DOHH2 (cell line): ENCODE results near the gene TWF2.

ENCODE experiments used
- H3F3A ChIP-seq: fragments of 200-600 bp; sonication (generic), shearing (Covaris generic); 2 replicates; pipeline ENCODE4 v1.6.0; 2016; ENCODE audit warnings: antibody characterized with exemption, mild to moderate bottlenecking; ENCODE audit not compliant: control insufficient read depth, insufficient read depth
- H3K27ac ChIP-seq: fragments of 200-600 bp; sonication (generic); 2 replicates; pipeline ENCODE4 v1.5.1; 2014; ENCODE audit warnings: low read depth, mild to moderate bottlenecking, low read length, moderate library complexity
- H3K27me3 ChIP-seq: fragments of 200-600 bp; sonication (generic); 2 replicates; pipeline ENCODE4 v1.6.1; 2014; ENCODE audit warnings: mild to moderate bottlenecking, low read length, mixed read lengths; ENCODE audit not compliant: control insufficient read depth
- H3K36me3 ChIP-seq: fragments of 200-600 bp; sonication (generic); 2 replicates; pipeline ENCODE4 v1.6.1; 2014; ENCODE audit warnings: mild to moderate bottlenecking, low read length, moderate library complexity, mixed read lengths; ENCODE audit not compliant: control insufficient read depth
- H3K4me1 ChIP-seq: fragments of 200-600 bp; sonication (generic); 2 replicates; pipeline ENCODE4 v1.6.1; 2014; ENCODE audit warnings: mild to moderate bottlenecking, low read length, mixed read lengths; ENCODE audit not compliant: control insufficient read depth
- H3K4me2 ChIP-seq: fragments of 200-600 bp; sonication (generic); 2 replicates; pipeline ENCODE4 v1.6.0; 2014; ENCODE audit warnings: mild to moderate bottlenecking, low read length, moderate library complexity
- H3K4me3 ChIP-seq: fragments of 200-600 bp; sonication (generic); 2 replicates; pipeline ENCODE4 v1.5.1; 2014; ENCODE audit warnings: mild to moderate bottlenecking, low read length, mixed read lengths
- H3K79me2 ChIP-seq: fragments of 200-600 bp; sonication (generic); 2 replicates; pipeline ENCODE4 v1.6.1; 2014; ENCODE audit warnings: mild to moderate bottlenecking, low read length, mixed read lengths; ENCODE audit not compliant: control insufficient read depth
- H3K9me2 ChIP-seq: fragments of 200-600 bp; sonication (generic); replicated peaks from 2 replicates; pipeline ENCODE4 v1.6.1; 2014; ENCODE audit warnings: mild to moderate bottlenecking, low read length, mixed read lengths; ENCODE audit not compliant: control insufficient read depth
- H3K9me3 ChIP-seq: fragments of 200-600 bp; sonication (generic); 2 replicates; pipeline ENCODE4 v1.6.1; 2014; ENCODE audit warnings: antibody characterized with exemption, low read length, mixed read lengths; ENCODE audit not compliant: control insufficient read depth, insufficient read depth
- H4K20me1 ChIP-seq: fragments of 200-600 bp; sonication (generic); 2 replicates; pipeline ENCODE4 v1.6.0; 2014; ENCODE audit warnings: low read depth, mild to moderate bottlenecking, antibody characterized with exemption, low read length, moderate library complexity; ENCODE audit not compliant: control insufficient read depth, insufficient read depth
- CTCF ChIP-seq: fragments of 200-600 bp; sonication (generic); IDR thresholded peaks from one replicate; pipeline ENCODE4 v1.5.1; 2014; ENCODE audit warnings: antibody characterized with exemption, mild to moderate bottlenecking, low read depth, low read length; ENCODE audit not compliant: poor library complexity, severe bottlenecking
- EZH2phosphoT487 ChIP-seq: fragments of 200-600 bp; sonication (generic); IDR thresholded peaks from 2 replicates; pipeline ENCODE4 v1.6.1; 2017; ENCODE audit warnings: borderline replicate concordance, mild to moderate bottlenecking, antibody characterized with exemption, low read length, moderate library complexity, mixed read lengths

TWF2 gene

GRCh38 chr3:52218937-52219650 is 19.9 kb downstream of the TWF2 start:
- peaks cover 7% of the 10 kb centered on the region; the same call in 1 of the 2 replicates for H4K20me1 ChIP-seq
- H3K4me1 ChIP-seq = peaks cover 23% of the 10 kb centered on the region
- no peaks in the 10 kb centered on the region for H3K9me3 ChIP-seq
- no peak overlapping the region for H3K27ac ChIP-seq
- H3F3A ChIP-seq = 0 out of 2 replicates have a peak, but pooled peaks cover 7% of the 10 kb centered on the region
- peaks cover 55% of the 10 kb centered on the region for H3K79me2 ChIP-seq
- H3K4me3 ChIP-seq = no peak overlapping the region
- H3K36me3 ChIP-seq = peaks cover 87% of the 10 kb centered on the region
- H3K9me2 ChIP-seq = no peaks in the 10 kb centered on the region
- H3K4me2 ChIP-seq = no peak overlapping the region
- TF ChIP-seq CTCF (no peak), EZH2phosphoT487 (no peak)
- H3K27me3 ChIP-seq = no peaks in the 10 kb centered on the region

GRCh38 chr3:52218454-52218853 is 20.5 kb downstream of the TWF2 start:
- TF ChIP-seq EZH2phosphoT487 = no peak
- TF ChIP-seq CTCF = no peak
- Histone ChIP-seq H4K20me1 (peaks cover under 1% of the 10 kb centered on the region; the same call in 1 of the 2 replicates), H3K9me3 (no peaks in the 10 kb centered on the region), H3K4me3 (no peak overlapping the region), H3K9me2 (no peaks in the 10 kb centered on the region), H3K27me3 (no peaks in the 10 kb centered on the region), H3K4me2 (no peak overlapping the region), H3K79me2 (peaks cover 48% of the 10 kb centered on the region), H3K27ac (no peak overlapping the region), H3K4me1 (peaks cover 17% of the 10 kb centered on the region), H3K36me3 (peaks cover 86% of the 10 kb centered on the region), H3F3A (peaks cover 12% of the 10 kb centered on the region)

- Histone ChIP-seq H3K9me2 (no peaks in the 10 kb centered on the region), H3F3A (peaks cover 15% of the 10 kb centered on the region), H3K27me3 (no peaks in the 10 kb centered on the region), H3K36me3 (peaks cover 85% of the 10 kb centered on the region), H3K4me1 (peaks cover 17% of the 10 kb centered on the region), H3K4me2 (no peak overlapping the region), H4K20me1 (no peaks in the 10 kb centered on the region), H3K4me3 (no peak overlapping the region), H3K9me3 (no peaks in the 10 kb centered on the region), H3K79me2 (peaks cover 44% of the 10 kb centered on the region), H3K27ac (no peak overlapping the region)
- TF ChIP-seq EZH2phosphoT487 (no peak), CTCF (no peak)
These were observed 20.9 kb downstream of the TWF2 start for GRCh38 chr3:52218026-52218425.
